GM18519 (cell line): ENCODE measurements around the gene GGA3.
"Not testable (repeated sequence)": the region's sequence is repeated elsewhere in the genome, so short reads cannot be mapped to it uniquely, and the experiment has no call there.

Source experiments
- ATAC-seq: cut with Tn5 transposase; IDR thresholded peaks from one replicate; pipeline ENCODE4 v1.9.1; 2021; ENCODE audit warnings: mild to moderate bottlenecking, moderate library complexity; ENCODE audit not compliant: unreplicated experiment, low FRiP score

The GGA3 gene

DNA sequence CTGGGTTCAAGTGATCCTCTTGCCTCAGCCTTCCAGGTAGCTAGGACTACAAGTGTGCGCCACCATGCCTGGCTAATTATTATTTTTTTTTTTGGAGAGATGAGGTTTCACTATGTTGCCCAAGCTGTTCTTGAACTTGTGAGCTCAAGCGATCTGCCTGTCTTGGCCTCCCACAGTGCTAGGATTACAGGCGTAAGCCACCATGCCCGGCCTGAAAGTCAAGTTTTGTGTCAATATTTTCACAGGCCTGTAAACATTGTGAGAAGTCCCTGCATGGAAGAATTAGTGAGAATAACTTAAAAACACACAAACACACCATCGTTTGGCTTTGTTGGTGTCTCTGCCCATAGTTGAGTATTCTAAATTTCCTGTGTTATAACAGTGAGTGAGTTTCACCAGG lies 33.7 kb downstream of the GGA3 start:
- no peak for ATAC-seq

DNA sequence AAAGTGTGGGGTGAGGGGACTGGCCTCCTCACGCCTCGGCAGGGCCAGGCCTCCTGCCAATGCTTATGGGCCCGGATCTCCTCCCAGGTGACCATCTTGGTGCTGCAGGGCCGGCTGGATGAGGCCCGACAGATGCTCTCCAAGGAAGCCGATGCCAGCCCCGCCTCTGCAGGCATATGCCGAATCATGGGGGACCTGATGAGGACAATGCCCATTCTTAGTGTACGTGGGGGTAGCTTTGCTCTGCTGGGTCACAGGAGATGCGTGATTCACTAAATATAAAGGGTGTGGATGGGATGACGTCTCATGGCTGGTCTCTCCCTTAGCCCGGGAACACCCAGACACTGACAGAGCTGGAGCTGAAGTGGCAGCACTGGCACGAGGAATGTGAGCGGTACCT lies 36.4 kb downstream of the GGA3 start:
- no peak for ATAC-seq

DNA sequence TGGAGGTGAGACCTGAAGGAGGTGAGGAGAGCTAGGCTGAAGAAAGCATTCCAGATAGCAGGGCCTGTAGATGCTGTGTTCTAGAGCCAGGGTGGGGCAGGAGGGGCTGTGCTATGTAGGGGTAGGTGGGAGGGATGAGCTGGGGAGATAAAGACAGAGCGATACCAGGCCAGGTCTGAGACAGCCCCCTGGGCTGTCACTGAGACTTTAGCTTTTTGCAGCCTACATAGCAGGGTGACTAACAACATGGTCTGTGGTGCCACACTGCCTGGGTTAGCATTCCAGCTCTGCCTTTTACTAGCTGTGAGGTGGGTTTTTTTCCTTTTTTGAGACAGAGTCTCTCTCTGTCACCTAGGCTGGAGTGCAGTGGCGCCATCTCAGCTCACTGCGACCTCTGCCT lies 41.6 kb downstream of the GGA3 start:
- no peak for ATAC-seq

DNA sequence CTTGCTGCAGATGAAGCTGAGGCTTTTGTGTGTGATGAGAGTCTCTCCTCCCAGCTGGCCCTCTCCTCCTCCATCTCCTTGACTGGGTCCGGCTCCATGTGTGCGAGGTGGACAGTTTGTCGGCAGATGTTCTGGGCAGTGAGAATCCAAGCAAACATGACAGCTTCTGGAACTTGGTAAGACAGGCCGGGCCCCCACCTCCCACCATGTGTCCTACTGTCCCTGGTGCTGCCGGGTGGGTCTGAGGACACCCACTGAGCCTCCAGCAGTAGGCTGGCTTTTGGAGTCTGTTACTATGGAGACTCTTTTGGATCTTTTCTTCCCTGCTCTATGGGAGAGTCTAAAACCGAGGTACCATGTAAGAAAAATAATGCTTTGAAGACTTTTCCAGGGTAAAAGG lies 43.3 kb downstream of the GGA3 start:
- ATAC-seq, result no peak

DNA sequence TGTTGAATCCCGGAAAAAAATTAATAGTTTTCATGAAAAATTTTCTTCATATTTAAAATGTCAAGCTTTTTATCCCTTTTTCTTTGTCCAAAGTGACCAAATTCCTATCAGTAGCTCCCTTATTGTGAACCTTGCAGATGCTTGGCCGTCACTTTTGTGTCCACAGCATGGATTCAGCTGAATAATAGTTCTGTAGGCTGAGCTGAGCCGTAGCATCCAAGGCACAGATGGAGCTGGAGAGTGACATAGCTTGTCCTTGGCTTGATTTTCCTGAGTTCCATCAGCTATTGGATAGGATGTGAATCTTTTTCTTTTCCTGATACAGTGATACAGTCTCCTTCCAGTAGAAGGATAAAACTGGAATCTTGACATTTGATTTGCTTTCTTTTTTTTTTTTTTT lies 52.3 kb downstream of the GGA3 start:
- ATAC-seq, result no peak

DNA sequence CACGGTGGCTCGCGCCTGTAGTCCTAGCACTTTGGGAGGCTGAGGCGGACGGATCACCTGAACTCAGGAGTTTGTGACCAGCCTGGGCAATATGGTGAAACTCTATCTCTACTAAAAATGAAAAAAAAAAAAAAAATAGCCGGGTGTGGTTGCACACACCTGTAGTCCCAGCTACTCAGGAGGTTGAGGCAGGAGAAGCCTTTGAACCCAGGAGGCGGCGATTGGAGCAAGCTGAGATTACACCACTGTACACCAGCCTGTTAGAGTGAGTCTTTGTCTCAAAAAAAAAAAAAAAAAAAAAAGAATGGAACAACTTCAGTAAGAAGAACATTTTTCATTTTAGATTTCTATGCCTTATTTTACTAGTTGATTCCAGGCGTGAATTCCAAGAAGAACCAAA lies 53.2 kb downstream of the GGA3 start:
- ATAC-seq, result no peak

DNA sequence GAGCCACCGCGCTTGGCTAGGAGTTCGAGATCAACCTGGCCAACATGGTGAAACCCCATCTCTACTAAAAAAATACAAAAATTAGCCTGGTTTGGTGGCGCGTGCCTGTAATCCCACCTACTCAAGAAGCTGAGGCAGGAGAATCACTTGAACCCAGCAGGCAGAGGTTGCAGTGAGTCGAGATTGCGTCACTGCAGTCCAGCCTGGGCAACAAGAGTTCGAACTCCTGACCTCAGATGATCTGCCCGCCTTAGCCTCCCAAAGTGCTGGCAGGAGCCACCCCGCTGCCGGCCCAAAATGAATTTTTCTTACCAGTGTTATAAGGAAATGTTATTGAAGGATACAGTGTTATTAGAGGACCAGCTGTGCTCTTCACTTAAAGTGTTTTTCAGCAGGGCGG lies 53.6 kb downstream of the GGA3 start:
- ATAC-seq, result no peak

DNA sequence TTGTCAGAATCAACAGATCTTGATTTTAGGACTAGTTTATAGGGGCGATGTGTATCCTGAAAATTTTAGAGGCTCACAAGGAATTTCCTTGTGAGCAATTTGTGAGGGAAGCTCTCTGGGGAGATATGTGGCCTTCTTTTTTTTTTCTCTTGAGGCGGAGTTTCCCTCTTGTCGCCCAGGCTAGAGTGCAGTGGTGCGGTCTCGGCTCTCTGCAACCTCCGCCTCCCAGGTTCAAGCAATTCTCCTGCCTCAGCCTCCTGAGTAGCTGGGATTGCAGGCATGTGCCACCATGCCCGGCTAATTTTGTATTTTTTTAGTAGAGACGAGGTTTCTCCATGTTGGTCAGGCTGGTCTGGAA lies 54.4 kb downstream of the GGA3 start:
- ATAC-seq, result not testable (repeated sequence)

DNA sequence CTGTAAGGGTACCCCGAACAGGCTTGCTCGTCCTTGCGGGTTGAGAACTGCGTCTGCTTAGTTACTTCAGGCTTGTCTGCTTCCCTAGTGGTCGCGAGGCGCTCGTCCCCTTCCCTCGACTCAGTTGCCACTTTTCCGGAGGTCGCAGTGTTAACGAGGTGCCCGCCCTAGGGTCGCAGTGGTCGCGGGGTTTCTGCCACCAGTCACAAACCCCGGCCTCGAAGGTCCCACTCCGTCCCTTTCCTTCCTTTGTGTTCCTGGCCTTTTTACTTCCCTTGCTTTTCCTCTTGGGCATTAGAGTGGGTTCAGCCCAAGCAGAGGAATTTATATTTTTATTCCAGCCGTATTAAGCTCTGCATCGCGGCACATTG lies 55.6 kb downstream of the GGA3 start:
- ATAC-seq, result no peak

DNA sequence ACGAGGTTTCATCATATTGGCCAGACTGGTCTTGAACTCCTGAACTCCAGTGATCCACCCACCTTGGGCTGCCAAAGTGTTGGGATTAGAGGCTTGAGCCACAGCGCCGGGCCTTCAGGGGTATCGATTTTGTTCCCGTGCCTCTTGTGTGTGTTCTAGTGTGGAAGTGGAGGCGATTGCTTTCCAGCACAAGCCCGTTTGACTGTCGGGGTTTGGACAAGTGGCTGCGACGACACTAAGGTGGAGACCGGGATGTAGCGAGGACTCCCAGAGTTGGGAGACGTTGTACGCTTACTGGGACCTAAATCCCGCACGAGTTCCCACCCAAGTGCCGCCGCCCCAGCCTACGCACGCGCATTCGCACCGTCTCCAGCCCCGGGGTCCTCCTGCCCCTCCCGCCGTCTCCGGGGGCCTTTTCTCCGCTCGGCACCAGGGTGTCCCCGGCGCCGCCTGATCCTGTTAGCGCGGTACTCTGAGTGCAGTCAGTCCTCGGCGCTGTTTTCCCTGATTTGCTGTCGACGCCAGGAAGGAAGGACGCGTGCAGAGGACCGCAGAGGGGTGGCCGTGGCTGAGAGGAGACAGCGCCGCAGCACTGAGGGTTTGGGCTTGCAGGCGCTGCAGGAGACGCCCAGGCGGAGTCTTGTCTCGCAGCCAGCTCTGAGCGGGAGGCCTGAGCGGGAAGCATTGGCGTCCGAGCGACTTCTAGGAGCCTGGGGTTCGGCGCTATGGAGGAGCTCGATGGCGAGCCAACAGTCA lies 56.2 kb downstream of the GGA3 start, which contains the start of gene NUP85:
TSS of gene NUP85 (plus strand) at position 643 of the 756 bp plus-strand sequence. CDS start at position 726, 83 bp downstream.
- no peak for ATAC-seq

DNA sequence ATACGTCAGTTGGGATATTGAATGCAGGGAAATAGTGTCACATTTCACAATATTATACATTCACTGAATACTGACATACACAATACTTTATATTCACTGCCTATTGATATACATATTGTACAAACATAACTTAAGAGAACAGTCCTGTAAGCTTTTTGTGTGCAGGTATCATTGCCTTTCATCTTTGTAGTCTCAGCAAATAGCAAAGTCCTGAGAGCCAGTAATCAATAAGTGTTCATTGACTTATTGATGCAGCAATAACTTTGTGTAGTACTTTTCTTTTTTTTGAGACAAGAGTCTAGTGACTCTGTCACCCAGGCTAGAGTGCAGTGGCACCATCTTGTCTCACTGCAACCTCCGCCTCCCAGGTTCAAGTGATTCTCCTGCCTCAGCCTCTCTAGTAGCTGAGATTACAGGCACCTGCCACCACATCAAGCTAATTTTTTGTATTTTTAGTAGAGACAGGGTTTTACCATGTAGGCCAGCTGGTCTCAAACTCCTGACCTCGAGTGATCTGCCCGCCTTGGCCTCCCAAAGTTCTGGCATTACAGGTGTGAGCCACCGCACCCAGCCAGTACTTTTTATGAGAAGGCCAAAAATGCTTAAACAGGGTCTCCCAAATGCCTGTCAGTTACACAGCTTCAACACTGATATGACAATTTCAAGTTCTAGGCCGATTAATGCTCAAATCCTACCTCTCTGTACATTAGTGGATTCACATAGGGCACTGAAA lies 61.4 kb downstream of the GGA3 start:
- ATAC-seq, result no peak

DNA sequence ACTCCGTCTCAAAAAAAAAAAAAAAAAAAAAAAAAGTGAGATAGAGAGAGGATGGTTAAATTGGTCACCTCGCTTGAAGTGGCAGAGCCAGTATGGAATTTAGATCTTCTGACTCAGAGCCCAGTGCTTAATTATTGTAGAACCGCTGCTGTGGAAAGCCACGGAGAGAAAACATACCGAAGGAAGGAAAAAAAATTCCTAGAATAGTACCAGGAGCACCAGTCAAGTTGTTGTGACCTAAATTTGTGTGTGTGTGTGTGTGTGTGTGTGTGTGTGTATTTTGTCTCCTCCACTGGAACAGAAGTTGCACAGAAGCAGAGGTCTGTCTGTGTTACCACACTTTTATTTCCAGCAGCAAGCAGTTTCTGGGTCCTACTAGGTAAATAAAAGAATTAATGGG lies 66.5 kb downstream of the GGA3 start:
- ATAC-seq, result no peak

DNA sequence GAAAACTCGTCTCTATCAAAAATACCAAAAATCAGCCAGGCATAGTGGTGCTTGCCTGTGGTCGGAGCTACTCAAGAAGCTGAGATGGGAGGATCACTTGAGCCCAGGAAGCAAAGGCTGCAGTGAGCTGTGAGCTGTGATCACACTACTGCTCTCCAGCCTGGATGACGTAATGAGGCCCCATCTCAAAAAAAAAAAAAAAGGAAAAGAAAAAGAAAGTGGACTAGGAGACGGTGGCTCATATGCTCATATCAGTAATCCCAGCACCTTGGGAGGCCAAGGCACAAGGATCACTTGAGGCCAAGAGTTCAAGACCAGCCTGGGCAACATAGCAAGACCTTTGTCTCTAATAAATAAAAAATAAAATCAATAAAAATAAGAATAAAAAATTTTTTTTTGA lies 69.8 kb downstream of the GGA3 start:
- no peak for ATAC-seq

DNA sequence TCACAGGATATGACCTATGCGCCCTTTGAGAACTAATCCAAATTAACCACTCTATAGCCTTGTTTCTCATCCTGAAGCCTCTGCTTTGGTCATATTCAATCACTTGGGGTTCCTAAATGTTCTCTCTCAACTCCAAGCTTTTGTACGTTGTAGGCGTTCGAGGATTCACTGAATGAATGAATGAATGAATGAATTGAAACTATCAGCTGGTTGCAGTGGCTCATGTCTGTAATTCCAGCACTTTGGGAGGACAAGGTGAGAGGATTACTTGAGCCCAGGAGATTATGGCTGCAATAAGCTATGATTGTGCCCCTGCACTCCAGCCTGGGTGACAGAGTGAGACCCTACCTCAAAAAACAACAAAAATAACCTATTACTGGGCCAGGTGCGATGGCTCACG lies 72.8 kb downstream of the GGA3 start:
- no peak for ATAC-seq
